PC-3 (cell line): ENCODE measurements around the gene FEN1.

Experiments
- EZH2 ChIP-seq: fragments of 300-600 bp; sonication (generic); IDR thresholded peaks from one replicate; pipeline ENCODE4 v1.6.1; 2017; ENCODE audit warnings: antibody characterized with exemption, mild to moderate bottlenecking, low read length; ENCODE audit not compliant: unreplicated experiment
- EZH2phosphoT487 ChIP-seq: fragments of 300-600 bp; sonication (generic); IDR thresholded peaks from 2 replicates; pipeline ENCODE4 v1.6.1; 2018; ENCODE audit warnings: mild to moderate bottlenecking, antibody characterized with exemption, low read length, borderline replicate concordance
- TF ChIP-seq, protein P1 (sequence below): fragments of 300-600 bp; sonication (generic); conservative IDR thresholded peaks from 2 replicates; pipeline ENCODE4 v1.5.1; 2017; ENCODE audit warnings: antibody characterized with exemption, low read depth, mild to moderate bottlenecking, low read length

DNA sequence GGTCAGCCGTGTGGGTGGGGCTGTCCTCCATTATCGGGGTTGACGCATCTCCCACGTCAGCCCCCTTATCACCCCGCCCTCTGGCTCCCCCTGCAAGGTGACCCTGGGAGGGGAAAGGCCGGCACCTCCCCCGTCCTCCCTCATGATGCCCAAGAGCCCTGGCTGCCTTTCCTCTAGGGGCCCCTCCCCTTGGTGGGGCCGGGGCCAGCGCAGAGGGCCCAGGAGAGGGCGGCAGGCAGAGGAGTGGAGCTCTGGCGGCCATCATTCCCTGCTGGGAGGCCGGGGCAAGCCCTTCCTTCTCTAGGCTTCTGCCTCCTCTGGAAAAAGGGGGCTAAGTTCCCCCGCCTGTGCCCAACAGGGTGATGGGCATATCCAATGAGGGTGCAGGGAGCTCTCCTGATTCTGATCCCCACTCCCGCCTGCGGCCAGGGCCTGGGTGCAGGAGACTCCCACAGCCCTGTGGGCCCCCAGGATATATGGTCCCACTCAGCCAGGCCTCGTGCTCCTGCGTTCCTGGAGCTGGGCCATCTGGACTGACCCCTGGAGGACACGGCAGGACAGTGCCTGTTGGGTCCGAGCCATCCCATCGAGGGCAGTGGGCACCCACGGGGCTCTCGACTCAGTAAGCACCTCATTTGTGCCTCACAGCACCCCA lies 28.0 kb upstream of the FEN1 start:
- TF ChIP-seq, protein P1, sequence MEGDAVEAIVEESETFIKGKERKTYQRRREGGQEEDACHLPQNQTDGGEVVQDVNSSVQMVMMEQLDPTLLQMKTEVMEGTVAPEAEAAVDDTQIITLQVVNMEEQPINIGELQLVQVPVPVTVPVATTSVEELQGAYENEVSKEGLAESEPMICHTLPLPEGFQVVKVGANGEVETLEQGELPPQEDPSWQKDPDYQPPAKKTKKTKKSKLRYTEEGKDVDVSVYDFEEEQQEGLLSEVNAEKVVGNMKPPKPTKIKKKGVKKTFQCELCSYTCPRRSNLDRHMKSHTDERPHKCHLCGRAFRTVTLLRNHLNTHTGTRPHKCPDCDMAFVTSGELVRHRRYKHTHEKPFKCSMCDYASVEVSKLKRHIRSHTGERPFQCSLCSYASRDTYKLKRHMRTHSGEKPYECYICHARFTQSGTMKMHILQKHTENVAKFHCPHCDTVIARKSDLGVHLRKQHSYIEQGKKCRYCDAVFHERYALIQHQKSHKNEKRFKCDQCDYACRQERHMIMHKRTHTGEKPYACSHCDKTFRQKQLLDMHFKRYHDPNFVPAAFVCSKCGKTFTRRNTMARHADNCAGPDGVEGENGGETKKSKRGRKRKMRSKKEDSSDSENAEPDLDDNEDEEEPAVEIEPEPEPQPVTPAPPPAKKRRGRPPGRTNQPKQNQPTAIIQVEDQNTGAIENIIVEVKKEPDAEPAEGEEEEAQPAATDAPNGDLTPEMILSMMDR, result no peak
- TF ChIP-seq EZH2 (no peak), EZH2phosphoT487 (no peak)
